ENCODE results near the gene SDK1.

- no peak for TF ChIP-seq ELF4 (IDR thresholded peaks at IDR 0.05)
- no peak for TF ChIP-seq BHLHE40 (IDR thresholded peaks at IDR 0.05; ENCODE audit: borderline replicate concordance)
- no peak for TF ChIP-seq SP1 (IDR thresholded peaks at IDR 0.05)
- TF ChIP-seq SUZ12 (IDR thresholded peaks at IDR 0.05): no peak
Observed at GRCh38 chr7:3738964-3739363, 437.9 kb downstream of the SDK1 start.
